Measurements from ENCODE around the gene MT1F. TPM values are rescaled to one million over a fixed set of nuclear protein-coding genes. Genes with fewer than 3 reads are reported as not detected.

MT1F gene
- total RNA-seq, 1 donor from 2014 or later: not detected

GRCh38 chr16:56610609-56611111 lies 47.1 kb upstream of the MT1F start:
- peak overlapping the region; percentile 98 for H3K27ac ChIP-seq (ENCODE audit: low read depth, low read length)
- no peaks in the 10 kb centered on the region for H3K36me3 ChIP-seq (ENCODE audit: insufficient read depth, low read length)
- peaks cover 3% of the 10 kb centered on the region for H3K9me3 Mint-ChIP-seq (ENCODE audit: unreplicated experiment)
- H3K4me1 ChIP-seq (ENCODE audit: insufficient read depth, low read length): peaks cover 75% of the 10 kb centered on the region
- H3K27me3 Mint-ChIP-seq (ENCODE audit: low read depth, unreplicated experiment): no peaks in the 10 kb centered on the region
- peaks cover 20% of the 10 kb centered on the region for H3K79me2 ChIP-seq (ENCODE audit: insufficient read depth, low read length)
- H3K9me3 ChIP-seq (ENCODE audit: insufficient read depth, low read depth, low read length): no peaks in the 10 kb centered on the region
- peak overlapping the region; percentile 97 for H3K4me3 ChIP-seq (ENCODE audit: insufficient read depth, low read depth, low read length)
- peaks cover 37% of the 10 kb centered on the region for H3K4me1 Mint-ChIP-seq (ENCODE audit: low read depth, unreplicated experiment)
- peaks cover 5% of the 10 kb centered on the region for H4K20me1 ChIP-seq (ENCODE audit: insufficient read depth, low read length)
- peak overlapping the region; percentile 90 for H3K4me3 Mint-ChIP-seq (ENCODE audit: unreplicated experiment)
- no peak overlapping the region for H2AFZ ChIP-seq (ENCODE audit: low read depth, low read length)
- H3K27me3 ChIP-seq (ENCODE audit: insufficient read depth, low read length): no peaks in the 10 kb centered on the region
- H3K9ac ChIP-seq (ENCODE audit: low read length): peak overlapping the region; percentile 92
- peak overlapping the region; percentile 88 for H3K4me2 ChIP-seq (ENCODE audit: low read length)
- FAIRE-seq (no peak), DNase-seq (ENCODE audit: low read depth) (no peak)
- peak overlapping the region; percentile 95 for H3K27ac Mint-ChIP-seq (ENCODE audit: unreplicated experiment)
- TF ChIP-seq EZH2 (IDR thresholded peaks at IDR 0.05; ENCODE audit: insufficient read depth, low read length): no peak
- TF ChIP-seq, protein P1, sequence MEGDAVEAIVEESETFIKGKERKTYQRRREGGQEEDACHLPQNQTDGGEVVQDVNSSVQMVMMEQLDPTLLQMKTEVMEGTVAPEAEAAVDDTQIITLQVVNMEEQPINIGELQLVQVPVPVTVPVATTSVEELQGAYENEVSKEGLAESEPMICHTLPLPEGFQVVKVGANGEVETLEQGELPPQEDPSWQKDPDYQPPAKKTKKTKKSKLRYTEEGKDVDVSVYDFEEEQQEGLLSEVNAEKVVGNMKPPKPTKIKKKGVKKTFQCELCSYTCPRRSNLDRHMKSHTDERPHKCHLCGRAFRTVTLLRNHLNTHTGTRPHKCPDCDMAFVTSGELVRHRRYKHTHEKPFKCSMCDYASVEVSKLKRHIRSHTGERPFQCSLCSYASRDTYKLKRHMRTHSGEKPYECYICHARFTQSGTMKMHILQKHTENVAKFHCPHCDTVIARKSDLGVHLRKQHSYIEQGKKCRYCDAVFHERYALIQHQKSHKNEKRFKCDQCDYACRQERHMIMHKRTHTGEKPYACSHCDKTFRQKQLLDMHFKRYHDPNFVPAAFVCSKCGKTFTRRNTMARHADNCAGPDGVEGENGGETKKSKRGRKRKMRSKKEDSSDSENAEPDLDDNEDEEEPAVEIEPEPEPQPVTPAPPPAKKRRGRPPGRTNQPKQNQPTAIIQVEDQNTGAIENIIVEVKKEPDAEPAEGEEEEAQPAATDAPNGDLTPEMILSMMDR (IDR thresholded peaks at IDR 0.05; ENCODE audit: insufficient read depth, low read depth, low read length): no peak
- H3K36me3 Mint-ChIP-seq (ENCODE audit: low read depth, unreplicated experiment): no peaks in the 10 kb centered on the region

DNA sequence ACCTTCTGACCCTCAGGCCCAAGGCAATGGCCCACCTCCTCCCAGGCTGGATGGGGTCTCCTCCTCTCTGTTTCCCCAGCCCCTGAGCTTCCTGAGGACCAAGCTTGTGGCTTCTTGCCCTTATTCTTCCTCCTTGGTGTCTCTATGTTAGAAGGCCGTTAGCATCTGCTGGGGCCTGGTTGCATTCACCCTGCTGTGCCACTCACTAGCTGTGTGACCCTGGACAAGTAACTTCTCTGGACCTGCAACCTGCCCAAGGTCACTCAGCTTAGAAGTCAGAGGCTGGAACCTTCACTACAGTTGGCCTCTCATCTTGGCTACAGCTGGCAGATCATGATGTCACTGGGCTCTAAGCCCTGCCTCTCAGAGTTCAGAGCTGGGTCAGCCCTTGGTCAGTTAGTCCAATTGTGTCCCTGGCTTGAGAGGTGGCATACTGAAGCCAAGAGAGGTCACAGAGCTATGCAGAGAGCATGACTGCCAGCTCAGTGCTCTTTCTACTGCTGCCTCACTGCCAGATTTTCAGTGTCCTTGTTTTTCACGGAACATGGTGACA lies 46.4 kb upstream of the MT1F start:
- peak overlapping the region; percentile 69 for H3K27ac Mint-ChIP-seq (ENCODE audit: unreplicated experiment)
- H3K4me2 ChIP-seq (ENCODE audit: low read length): peak overlapping the region; percentile 88
- H2AFZ ChIP-seq (ENCODE audit: low read depth, low read length): no peak overlapping the region

More for the DNA sequence above, 46.4 kb upstream of the MT1F start:
- no peaks in the 10 kb centered on the region for H3K9me3 ChIP-seq (ENCODE audit: insufficient read depth, low read depth, low read length)
- peak overlapping the region; percentile 92 for H3K9ac ChIP-seq (ENCODE audit: low read length)
- peaks cover 68% of the 10 kb centered on the region for H3K4me1 ChIP-seq (ENCODE audit: insufficient read depth, low read length)
- Mint-ChIP-seq H3K36me3 (ENCODE audit: low read depth, unreplicated experiment) (no peaks in the 10 kb centered on the region), H3K4me1 (ENCODE audit: low read depth, unreplicated experiment) (peaks cover 34% of the 10 kb centered on the region), H3K9me3 (ENCODE audit: unreplicated experiment) (no peaks in the 10 kb centered on the region), H3K4me3 (ENCODE audit: unreplicated experiment) (no peak overlapping the region), H3K27me3 (ENCODE audit: low read depth, unreplicated experiment) (peaks cover 2% of the 10 kb centered on the region)
- H3K4me3 ChIP-seq (ENCODE audit: insufficient read depth, low read depth, low read length): no peak overlapping the region
- no peaks in the 10 kb centered on the region for H3K36me3 ChIP-seq (ENCODE audit: insufficient read depth, low read length)
- peaks cover 20% of the 10 kb centered on the region for H3K79me2 ChIP-seq (ENCODE audit: insufficient read depth, low read length)
- FAIRE-seq (no peak), DNase-seq (ENCODE audit: low read depth) (peak; percentile 48)
- H3K27me3 ChIP-seq (ENCODE audit: insufficient read depth, low read length): no peaks in the 10 kb centered on the region
- H3K27ac ChIP-seq (ENCODE audit: low read depth, low read length): peak overlapping the region; percentile 98
- TF ChIP-seq, protein P1 (IDR thresholded peaks at IDR 0.05; ENCODE audit: insufficient read depth, low read depth, low read length): no peak
- peaks cover 5% of the 10 kb centered on the region for H4K20me1 ChIP-seq (ENCODE audit: insufficient read depth, low read length)

All from astrocyte (in vitro differentiated cells and primary cell).